Keratinocyte (primary cell): Measurements from ENCODE around the gene PLA2R1. TPM values are rescaled to one million over a fixed set of nuclear protein-coding genes. Genes with fewer than 3 reads are reported as not detected.

ENCODE experiments used
- DNase-seq: peaks from one replicate; pipeline ENCODE4 v3.0.0-alpha.2; 2011; ENCODE audit warnings: low read depth, missing footprints, low spot score
- FAIRE-seq: peaks from 2 replicates; lab custom pipeline; 2011; peaks lifted over from hg19 to GRCh38; lab: Jason Lieb, UNC
- H2AFZ ChIP-seq: 2 replicates; pipeline ENCODE4 v1.6.0; 2012; ENCODE audit warnings: low read length, control low read depth, inconsistent platforms; ENCODE audit not compliant: control insufficient read depth
- H3K27ac ChIP-seq: 2 replicates; pipeline ENCODE4 v1.5.1; 2011; ENCODE audit warnings: low read length; ENCODE audit not compliant: control insufficient read depth, insufficient read depth
- H3K27me3 ChIP-seq: 3 replicates; pipeline ENCODE4 v1.6.0; 2011; ENCODE audit warnings: low read length; ENCODE audit not compliant: control insufficient read depth, insufficient read depth; ENCODE audit errors: extremely low read depth
- H3K36me3 ChIP-seq, 2 experiments: 2 replicates in 1 of 2; 3 replicates in 1 of 2; pipeline ENCODE4 v1.5.1; 2011; ENCODE audit warnings: low read length in 2 of 2, mild to moderate bottlenecking in 1 of 2; ENCODE audit not compliant: control insufficient read depth in 2 of 2, insufficient read depth in 2 of 2; ENCODE audit errors: extremely low read depth in 1 of 2
- H3K4me1 ChIP-seq: 3 replicates; pipeline ENCODE4 v1.5.1; 2011; ENCODE audit warnings: low read length; ENCODE audit not compliant: control insufficient read depth, insufficient read depth; ENCODE audit errors: extremely low read depth
- H3K4me2 ChIP-seq: 3 replicates; pipeline ENCODE4 v1.6.0; 2011; ENCODE audit warnings: low read depth, low read length; ENCODE audit not compliant: control insufficient read depth, insufficient read depth; ENCODE audit errors: extremely low read depth
- H3K4me3 ChIP-seq, 3 experiments: fragments of 200-600 bp in 1 of 3; sonication (generic) in 1 of 3; 2 replicates in 2 of 3; 3 replicates in 1 of 3; pipeline ENCODE4 v1.5.1; 2011 to 2016; ENCODE audit warnings: low read length in 3 of 3, mild to moderate bottlenecking in 3 of 3, control low read depth in 2 of 3, inconsistent platforms in 1 of 3, low read depth in 1 of 3, mixed read lengths in 1 of 3, mixed run types in 1 of 3, moderate library complexity in 1 of 3; ENCODE audit not compliant: control insufficient read depth in 2 of 3, insufficient read depth in 2 of 3; ENCODE audit errors: extremely low read depth in 1 of 3
- H3K79me2 ChIP-seq: 2 replicates; pipeline ENCODE4 v1.6.0; 2012; ENCODE audit warnings: low read length; ENCODE audit not compliant: control insufficient read depth, insufficient read depth
- H3K9ac ChIP-seq: 3 replicates; pipeline ENCODE4 v1.6.0; 2011; ENCODE audit warnings: low read length; ENCODE audit not compliant: control insufficient read depth, insufficient read depth; ENCODE audit errors: extremely low read depth
- H3K9me1 ChIP-seq: 3 replicates; pipeline ENCODE4 v1.6.0; 2011; ENCODE audit warnings: low read length; ENCODE audit not compliant: control insufficient read depth, insufficient read depth; ENCODE audit errors: extremely low read depth
- H3K9me3 ChIP-seq: 2 replicates; pipeline ENCODE4 v1.5.1; 2012; ENCODE audit warnings: low read depth, low read length; ENCODE audit not compliant: control insufficient read depth
- H4K20me1 ChIP-seq: 3 replicates; pipeline ENCODE4 v1.6.0; 2011; ENCODE audit warnings: low read length; ENCODE audit not compliant: control insufficient read depth, insufficient read depth; ENCODE audit errors: extremely low read depth
- EZH2 ChIP-seq: IDR thresholded peaks from one replicate; pipeline ENCODE4 v1.6.1; 2012; ENCODE audit warnings: inconsistent platforms, mild to moderate bottlenecking, low read length, moderate library complexity
- dilution Hi-C: fragments of 300-500 bp; cut with MboI; formaldehyde crosslinking; loops from one replicate; pipeline ENCODE4 v1.7.0; 2020; ENCODE audit warnings: low sequenced_read_pairs; ENCODE audit not compliant: extremely low pct_ligation_motif_present
- polyA plus RNA-seq, 5 experiments: library from polyadenylated mRNA; depleted of rRNA in 3 of 5; stranded (reverse) in 3 of 5; stranded (forward) in 1 of 5; unstranded in 1 of 5; fragments of >200 nt; gene quantifications; 1 replicate in 1 of 5; 2 replicates in 3 of 5; 3 replicates in 1 of 5; pipeline versions ENCODE4 v1.2.1 to v1.2.3, GENCODE V29; 2011 to 2012; ENCODE audit warnings: missing spikeins in 2 of 5, low read depth in 1 of 5, low replicate concordance in 1 of 5
- TF ChIP-seq, protein P1 (sequence below), 3 experiments: IDR thresholded peaks in 1 of 3; conservative IDR thresholded peaks in 1 of 3; optimal IDR thresholded peaks in 1 of 3; 2 replicates in 2 of 3; 3 replicates in 1 of 3; pipeline versions ENCODE3 to v1.5.1; 2011; ENCODE audit warnings: low read length in 3 of 3, mild to moderate bottlenecking in 3 of 3, moderate library complexity in 2 of 3, control low read depth in 1 of 3, inconsistent platforms in 1 of 3; ENCODE audit not compliant: insufficient read depth in 2 of 3; ENCODE audit errors: extremely low read depth in 1 of 3

Gene PLA2R1
- polyA plus RNA-seq, 1 donor (not counting 4 experiments of a cell fraction or from before 2014, with no cell fraction given), result 12.3 TPM

DNA sequence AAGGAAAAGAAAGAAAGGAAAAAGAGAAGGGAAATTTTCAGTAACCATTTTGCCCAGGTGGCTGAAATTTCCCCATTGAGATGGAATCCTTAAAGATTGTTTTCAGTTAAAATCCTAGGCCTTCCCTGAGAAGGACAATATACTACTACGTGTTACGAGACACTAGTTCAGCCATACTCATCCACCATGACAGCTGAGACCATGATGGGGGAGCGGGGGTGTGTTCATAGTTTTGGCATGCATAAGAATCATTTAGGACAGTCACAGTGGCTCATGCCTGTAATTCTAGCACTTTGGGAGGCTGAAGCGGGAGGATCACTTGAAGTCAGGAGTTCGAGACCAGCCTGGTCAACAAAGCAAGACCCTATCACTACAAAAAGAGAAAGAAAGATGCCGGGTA, 28.0 kb downstream of the PLA2R1 start:
- Histone ChIP-seq H3K27ac (no peak overlapping the region), H3K4me2 (no peak overlapping the region), H3K9ac (no peak overlapping the region), H3K36me3 (peaks cover 0 to 8% of the 10 kb centered on the region in 2 experiments), H3K4me1 (no peaks in the 10 kb centered on the region), H3K9me1 (no peaks in the 10 kb centered on the region), H3K4me3 (no peak overlapping the region), H2AFZ (no peak overlapping the region), H3K9me3 (no peaks in the 10 kb centered on the region), H3K27me3 (no peaks in the 10 kb centered on the region), H3K79me2 (no peaks in the 10 kb centered on the region), H4K20me1 (no peaks in the 10 kb centered on the region)
- no peak for DNase-seq
- FAIRE-seq, result no peak
- dilution Hi-C loops, result no loop called here
- TF ChIP-seq, protein P1, sequence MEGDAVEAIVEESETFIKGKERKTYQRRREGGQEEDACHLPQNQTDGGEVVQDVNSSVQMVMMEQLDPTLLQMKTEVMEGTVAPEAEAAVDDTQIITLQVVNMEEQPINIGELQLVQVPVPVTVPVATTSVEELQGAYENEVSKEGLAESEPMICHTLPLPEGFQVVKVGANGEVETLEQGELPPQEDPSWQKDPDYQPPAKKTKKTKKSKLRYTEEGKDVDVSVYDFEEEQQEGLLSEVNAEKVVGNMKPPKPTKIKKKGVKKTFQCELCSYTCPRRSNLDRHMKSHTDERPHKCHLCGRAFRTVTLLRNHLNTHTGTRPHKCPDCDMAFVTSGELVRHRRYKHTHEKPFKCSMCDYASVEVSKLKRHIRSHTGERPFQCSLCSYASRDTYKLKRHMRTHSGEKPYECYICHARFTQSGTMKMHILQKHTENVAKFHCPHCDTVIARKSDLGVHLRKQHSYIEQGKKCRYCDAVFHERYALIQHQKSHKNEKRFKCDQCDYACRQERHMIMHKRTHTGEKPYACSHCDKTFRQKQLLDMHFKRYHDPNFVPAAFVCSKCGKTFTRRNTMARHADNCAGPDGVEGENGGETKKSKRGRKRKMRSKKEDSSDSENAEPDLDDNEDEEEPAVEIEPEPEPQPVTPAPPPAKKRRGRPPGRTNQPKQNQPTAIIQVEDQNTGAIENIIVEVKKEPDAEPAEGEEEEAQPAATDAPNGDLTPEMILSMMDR (optimal IDR thresholded peaks at IDR 0.05 in 1 of 3, IDR thresholded peaks at IDR 0.05 in 1 of 3, conservative IDR thresholded peaks at IDR 0.05 in 1 of 3; ENCODE audit: extremely low read depth in 1 of 3, insufficient read depth in 2 of 3, low read length in 3 of 3), result no peak
- TF ChIP-seq EZH2, result no peak

DNA sequence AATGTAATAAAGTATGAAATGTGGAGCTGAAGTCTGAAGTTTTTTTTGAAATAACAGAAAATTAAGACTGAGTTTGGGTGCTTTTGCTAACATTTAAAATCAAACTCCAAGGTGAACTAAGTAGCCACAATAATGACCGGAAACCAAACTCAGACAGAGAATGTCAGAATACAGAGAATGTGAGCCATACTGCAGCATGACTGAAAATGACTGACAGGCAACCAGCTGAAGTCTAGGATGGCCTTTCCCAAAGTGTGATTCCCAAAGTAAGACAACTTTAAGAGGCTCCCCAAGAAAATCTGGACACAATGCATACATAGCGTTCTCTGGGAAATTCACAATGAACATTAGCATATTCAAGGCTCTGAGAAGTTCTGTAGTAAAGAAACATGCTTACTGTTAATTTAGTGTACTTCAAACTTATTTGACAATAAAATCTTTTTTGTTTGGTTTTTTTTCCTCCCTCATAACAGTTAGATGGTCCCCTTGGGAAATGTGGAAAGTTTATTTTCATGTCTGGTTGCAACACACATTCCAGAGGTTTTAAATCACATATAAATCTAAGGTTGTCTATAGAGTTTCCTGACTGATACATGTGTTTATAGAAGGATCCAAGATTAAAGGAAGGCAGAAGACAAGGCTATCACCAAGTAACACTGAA, 28.6 kb downstream of the PLA2R1 start:
- H3K79me2 ChIP-seq, result no peaks in the 10 kb centered on the region
- DNase-seq (no peak), FAIRE-seq (no peak)
- H3K27ac ChIP-seq, result no peak overlapping the region
- dilution Hi-C loops, result no loop called here
- no peak overlapping the region for H3K9ac ChIP-seq
- H3K9me3 ChIP-seq, result no peaks in the 10 kb centered on the region
- peaks cover 0 to 8% of the 10 kb centered on the region in 2 experiments for H3K36me3 ChIP-seq
- H3K9me1 ChIP-seq, result no peaks in the 10 kb centered on the region
- no peaks in the 10 kb centered on the region for H3K4me1 ChIP-seq
- no peak overlapping the region for H3K4me2 ChIP-seq
- H3K27me3 ChIP-seq, result no peaks in the 10 kb centered on the region
- no peak overlapping the region for H3K4me3 ChIP-seq
- H2AFZ ChIP-seq, result no peak overlapping the region
- TF ChIP-seq, protein P1 (optimal IDR thresholded peaks at IDR 0.05 in 1 of 3, IDR thresholded peaks at IDR 0.05 in 1 of 3, conservative IDR thresholded peaks at IDR 0.05 in 1 of 3; ENCODE audit: extremely low read depth in 1 of 3, insufficient read depth in 2 of 3, low read length in 3 of 3), result no peak
- TF ChIP-seq EZH2, result no peak
- no peaks in the 10 kb centered on the region for H4K20me1 ChIP-seq
